GM18909 (cell line): ENCODE data around the gene NFIX.

Source experiments
- ATAC-seq: cut with Tn5 transposase; IDR thresholded peaks from one replicate; pipeline ENCODE4 v1.9.1; 2021; ENCODE audit warnings: mild to moderate bottlenecking; ENCODE audit not compliant: unreplicated experiment, poor library complexity

NFIX gene

GRCh38 chr19:13018035-13018914 is 23.0 kb downstream of the NFIX start:
- no peak for ATAC-seq

- ATAC-seq, result no peak
Observed at GRCh38 chr19:13019332-13019731, 24.1 kb downstream of the NFIX start.

- ATAC-seq, result no peak
Observed at GRCh38 chr19:13020002-13020414, 24.7 kb downstream of the NFIX start.

DNA sequence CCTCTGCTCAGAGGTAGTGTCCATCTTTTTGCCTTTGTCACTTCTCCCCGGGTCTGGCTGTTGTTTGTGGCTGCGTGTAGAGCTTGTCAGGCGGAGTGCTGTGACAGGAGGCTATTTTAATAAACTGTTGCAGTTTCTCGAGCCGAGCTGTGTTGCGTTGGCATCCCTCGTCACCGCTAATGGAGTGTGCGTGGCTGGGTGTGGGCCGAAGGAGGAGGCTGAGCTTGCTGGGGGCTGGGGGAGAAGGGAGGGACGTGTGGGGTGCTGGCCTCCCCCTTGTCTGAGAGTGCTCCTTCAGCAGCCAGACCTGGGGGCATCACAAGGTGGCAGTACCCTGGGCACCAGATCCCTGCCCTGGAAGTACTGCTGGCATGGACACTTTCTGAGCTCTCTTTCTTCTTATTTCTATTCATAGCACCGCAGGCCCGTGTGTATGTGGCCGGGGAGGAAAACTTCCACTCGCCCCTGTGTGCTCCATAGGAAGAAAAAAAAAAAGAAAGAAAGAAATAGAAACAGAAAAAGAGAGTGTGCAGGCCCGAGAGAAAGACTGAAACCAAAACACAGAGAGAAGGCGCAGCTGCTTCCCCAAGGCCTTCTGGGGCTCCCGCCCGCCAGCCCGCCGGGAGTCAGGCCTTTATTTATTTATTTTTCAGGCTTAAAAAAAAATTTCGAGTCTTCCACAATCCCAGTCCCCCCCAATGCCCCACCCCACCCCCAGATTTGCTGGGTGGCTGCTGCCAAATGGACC is 27.0 kb downstream of the NFIX start:
- no peak for ATAC-seq

GRCh38 chr19:13022859-13023636 is 27.8 kb downstream of the NFIX start:
- ATAC-seq, result no peak

DNA sequence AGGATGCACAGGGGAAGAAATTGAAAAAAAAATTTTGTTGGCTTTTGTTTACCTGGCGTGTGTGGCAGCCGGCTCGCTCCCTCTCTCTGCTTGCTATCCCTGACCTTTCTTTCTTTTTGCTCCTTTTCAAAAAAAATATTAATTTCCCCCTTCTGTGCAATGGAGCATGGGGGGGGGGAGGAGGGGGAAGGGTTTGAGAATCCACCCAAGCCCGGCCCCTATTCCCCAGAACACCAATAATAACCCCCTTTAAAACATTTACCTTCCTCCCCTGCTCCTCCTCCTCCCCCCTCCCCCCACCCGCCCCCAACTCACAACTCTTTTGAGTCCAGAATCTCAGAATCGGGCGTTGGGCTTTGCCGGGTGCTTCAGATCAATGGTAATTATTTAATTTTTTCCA is 28.4 kb downstream of the NFIX start:
- ATAC-seq, result no peak

GRCh38 chr19:13024126-13024950 is 29.1 kb downstream of the NFIX start:
- ATAC-seq, result no peak

DNA sequence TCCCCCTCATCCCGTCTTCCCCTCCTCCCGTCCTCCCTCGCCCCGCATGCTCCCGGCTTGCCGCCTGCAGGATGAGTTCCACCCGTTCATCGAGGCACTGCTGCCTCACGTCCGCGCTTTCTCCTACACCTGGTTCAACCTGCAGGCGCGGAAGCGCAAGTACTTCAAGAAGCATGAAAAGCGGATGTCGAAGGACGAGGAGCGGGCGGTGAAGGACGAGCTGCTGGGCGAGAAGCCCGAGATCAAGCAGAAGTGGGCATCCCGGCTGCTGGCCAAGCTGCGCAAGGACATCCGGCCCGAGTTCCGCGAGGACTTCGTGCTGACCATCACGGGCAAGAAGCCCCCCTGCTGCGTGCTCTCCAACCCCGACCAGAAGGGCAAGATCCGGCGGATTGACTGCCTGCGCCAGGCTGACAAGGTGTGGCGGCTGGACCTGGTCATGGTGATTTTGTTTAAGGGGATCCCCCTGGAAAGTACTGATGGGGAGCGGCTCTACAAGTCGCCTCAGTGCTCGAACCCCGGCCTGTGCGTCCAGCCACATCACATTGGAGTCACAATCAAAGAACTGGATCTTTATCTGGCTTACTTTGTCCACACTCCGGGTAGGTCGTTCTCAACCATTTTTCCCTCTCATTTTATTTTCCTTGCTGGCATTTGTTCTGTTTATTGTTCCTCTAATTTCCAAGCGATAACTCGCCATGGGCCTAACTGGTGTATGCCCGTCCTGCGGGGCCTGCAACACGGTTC is 29.8 kb downstream of the NFIX start:
- no peak for ATAC-seq

- no peak for ATAC-seq
Observed at GRCh38 chr19:13025819-13026456, 30.7 kb downstream of the NFIX start.

DNA sequence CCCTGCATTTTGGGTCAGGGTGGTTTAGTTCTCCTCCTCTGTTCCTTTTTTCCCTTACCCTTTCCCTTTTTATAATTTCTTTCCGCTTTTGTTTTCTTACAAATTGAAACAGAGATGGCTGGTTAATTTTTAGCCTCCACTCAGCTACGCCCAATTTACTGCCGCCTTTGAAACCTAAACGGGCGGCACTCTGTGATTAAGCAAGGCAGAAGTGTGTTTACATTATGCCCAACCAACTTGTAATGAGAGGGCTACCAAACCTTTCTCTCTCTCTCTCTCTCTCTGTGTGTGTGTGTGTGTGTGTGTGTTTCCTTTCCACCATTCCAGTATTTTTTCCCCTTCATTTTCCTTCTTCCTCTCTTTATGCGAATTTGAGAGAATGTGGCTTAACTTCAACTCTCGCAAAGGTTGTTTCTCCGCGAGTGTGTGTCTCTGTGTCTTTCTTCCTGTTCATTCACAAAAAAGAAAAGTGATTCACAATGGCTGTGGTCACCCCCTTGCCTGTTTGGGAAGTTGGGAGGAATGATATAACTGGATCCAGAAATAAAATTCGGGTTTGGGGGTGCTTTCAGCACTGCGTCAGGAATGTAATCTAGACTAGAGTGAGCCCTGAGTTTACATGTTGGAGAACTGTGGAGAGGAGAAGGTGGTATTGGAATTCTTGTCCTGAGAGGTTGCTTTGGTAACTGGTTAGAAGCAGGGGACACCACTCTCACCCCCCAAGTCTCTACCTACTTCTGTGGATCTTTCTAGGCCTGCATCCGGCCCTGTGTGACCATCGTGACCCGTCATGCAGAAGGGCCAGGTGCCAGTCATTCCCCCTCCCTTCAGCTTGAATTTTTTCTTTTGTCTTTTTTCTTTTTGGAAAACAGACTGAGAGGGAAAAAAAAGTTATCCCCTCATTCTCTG is 31.4 kb downstream of the NFIX start:
- no peak for ATAC-seq

DNA sequence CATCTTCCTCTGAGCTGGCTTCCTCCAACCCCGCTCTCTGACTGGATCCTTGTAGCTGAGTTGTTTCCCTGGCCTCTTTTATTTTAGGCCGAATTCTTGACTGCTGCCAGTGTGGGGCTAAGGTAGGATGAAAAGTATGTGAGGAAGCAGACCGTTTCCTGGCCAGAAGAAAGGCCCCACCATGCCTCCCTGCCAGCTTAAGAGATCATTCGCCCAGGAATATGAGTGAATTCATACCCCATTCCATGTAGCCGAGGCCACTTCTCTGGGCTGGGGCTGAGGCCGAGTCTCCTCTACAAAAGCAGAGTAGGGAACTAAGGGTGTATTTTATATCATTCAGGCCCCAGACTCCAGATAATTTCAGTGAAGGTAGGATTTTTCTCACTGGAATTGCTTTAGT is 32.3 kb downstream of the NFIX start:
- no peak for ATAC-seq

DNA sequence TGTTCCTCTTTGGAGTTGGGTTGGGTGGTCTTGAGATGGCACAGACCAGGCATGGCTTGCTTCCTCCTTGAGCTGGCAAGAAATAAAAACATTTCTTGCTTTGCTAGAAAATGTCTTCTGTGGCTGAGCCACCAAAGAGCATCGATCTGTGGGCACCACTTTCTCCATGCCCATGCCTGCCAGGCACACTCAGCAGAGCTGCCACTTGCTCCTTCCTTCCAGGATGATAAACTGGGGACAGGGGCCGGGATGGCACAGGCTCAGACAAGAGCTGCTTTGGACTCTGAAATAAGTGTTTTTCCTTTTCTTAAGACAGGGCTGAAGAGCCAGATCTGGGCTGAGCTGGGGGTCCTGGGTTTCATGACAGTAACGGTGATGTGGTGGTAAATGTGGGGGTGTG is 32.8 kb downstream of the NFIX start:
- ATAC-seq, result no peak

DNA sequence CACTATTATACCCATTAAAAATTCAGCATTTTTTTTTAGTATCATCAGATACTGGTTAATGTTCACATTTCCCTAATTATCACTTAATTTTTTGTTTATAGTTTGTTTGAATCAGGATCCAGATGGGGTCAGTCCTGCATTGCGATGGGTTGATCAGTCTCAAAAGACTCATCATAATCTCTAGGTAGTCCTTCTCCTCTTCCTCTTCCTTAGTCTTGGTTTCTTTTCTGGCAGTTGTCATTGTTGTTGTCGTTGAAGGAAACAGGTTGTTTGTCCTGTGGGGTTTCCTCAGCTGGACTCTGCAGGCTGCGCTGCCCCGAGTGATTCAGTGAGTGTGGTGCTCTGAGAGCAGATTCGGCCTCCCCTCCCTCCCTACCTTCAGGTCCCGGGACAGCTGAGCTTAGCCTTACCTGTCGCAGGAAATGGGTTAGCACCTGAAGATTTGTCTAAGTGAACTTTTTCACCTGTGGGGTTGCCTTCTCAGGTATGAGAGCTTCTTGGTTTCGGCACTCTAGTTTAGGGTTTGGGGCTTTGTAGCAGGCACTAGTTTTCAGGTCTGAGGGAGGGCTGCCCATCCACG is 34.1 kb downstream of the NFIX start:
- ATAC-seq, result no peak

- ATAC-seq, result no peak
Observed at GRCh38 chr19:13029893-13030292, 34.6 kb downstream of the NFIX start.

DNA sequence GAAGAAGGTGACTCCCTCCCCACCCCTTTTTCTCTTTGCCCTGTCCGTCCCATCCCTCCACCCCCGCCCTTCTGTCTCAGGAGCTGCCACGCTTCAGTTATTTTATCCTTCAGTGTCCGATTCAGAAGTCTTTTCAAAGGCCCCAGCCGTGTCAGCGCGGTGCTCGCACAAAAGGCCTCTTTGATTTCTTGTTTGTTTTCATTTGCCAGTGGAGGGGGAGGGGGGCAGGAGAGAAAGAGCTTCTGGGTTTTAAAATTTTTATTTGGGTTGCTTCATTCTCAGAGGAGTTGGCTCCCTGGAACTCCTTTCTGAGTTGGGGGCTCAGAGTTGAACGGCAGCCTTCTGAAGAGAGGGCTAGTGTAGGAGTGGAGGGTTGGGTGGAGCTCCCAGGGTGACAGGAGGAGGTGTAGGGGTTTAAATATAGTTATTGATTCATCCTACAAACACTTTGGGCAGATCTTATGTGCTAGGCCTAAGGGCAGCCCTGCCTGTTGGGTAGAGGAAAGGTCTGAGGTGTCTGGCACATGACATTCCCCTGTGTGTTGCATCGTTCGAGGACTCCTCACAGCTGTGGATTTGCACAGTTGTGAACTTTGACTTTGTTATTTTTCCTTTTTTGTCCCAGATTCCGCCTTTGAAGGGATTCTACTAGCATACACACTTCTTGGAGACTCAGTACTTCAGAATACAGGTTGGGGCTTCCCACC is 36.8 kb downstream of the NFIX start:
- no peak for ATAC-seq

DNA sequence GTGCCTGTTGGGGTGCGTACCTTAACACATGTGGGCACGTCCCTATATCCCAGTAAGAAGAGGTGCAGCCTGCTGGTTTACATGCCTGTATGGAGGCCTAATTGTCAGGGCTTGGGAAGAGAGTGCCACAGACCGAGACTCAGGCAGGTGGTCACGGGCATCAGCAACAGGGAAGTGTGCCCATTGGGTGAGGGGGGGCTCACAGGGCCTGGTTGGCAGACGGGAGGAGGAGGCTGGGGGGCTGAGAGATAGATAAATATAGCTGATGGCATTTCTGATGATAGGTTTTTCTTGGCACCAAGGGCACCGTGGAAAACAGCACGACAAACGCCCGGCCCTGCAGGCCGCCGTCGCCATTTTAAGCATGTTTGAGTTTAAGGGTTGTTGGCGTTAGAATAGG is 37.6 kb downstream of the NFIX start:
- no peak for ATAC-seq

- ATAC-seq, result no peak
Observed at GRCh38 chr19:13033244-13033643, 38.0 kb downstream of the NFIX start.
